Measurements from ENCODE around the gene RAET1G. TPM values are rescaled to one million over a fixed set of nuclear protein-coding genes. Genes with fewer than 3 reads are reported as not detected.

RAET1G gene
- total RNA-seq, 1 donor = 1.8 TPM

DNA sequence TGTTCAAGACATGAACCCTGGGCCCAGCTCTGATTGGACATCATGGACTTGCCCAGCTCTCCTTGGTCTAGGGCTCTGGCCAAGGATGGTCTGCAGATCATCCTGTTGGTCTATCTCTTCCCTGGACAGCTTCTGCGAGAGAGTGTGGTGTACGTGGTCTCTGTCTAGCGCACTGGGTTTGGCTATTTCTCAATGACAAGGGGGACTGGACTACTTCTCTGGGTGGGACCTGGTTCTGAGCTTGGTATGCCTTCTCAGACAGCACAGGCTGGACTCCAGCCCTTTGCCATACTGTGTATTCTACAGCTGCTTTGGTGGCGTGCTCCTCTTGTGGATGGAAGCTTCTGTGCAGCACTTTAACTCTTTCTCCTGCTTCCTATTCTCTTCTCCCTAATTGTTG, 16.5 kb downstream of the RAET1G start:
- no peak overlapping the region for H3K4me3 ChIP-seq (ENCODE audit: insufficient read depth, low read length)
- H3K79me2 ChIP-seq (ENCODE audit: insufficient read depth, low read length) = no peaks in the 10 kb centered on the region
- no peaks in the 10 kb centered on the region for H4K20me1 ChIP-seq (ENCODE audit: insufficient read depth, low read length)
- no peaks in the 10 kb centered on the region for H3K36me3 ChIP-seq (ENCODE audit: insufficient read depth, low read length)
- no peaks in the 10 kb centered on the region for H3K9me3 ChIP-seq (ENCODE audit: low read depth, low read length)
- peak; percentile 29 for DNase-seq (ENCODE audit: insufficient read length, low spot score, missing footprints)
- no peak overlapping the region for H3K4me2 ChIP-seq (ENCODE audit: insufficient read depth, low read length)
- no peak overlapping the region for H2AFZ ChIP-seq (ENCODE audit: low read length)
- no peaks in the 10 kb centered on the region for H3K4me1 ChIP-seq (ENCODE audit: insufficient read depth, low read length)
- no peak for TF ChIP-seq CTCF (IDR thresholded peaks at IDR 0.05; ENCODE audit: extremely low read depth, low read depth, low read length)
- no peaks in the 10 kb centered on the region for H3K27me3 ChIP-seq (ENCODE audit: insufficient read depth, low read length)
- no peak overlapping the region for H3K27ac ChIP-seq (ENCODE audit: low read depth, low read length)

GRCh38 chr6:149905911-149906371, 17.0 kb downstream of the RAET1G start:
- no peak overlapping the region for H3K4me3 ChIP-seq (ENCODE audit: insufficient read depth, low read length)
- H2AFZ ChIP-seq (ENCODE audit: low read length) = no peak overlapping the region
- H3K9me3 ChIP-seq (ENCODE audit: low read depth, low read length) = no peaks in the 10 kb centered on the region
- no peaks in the 10 kb centered on the region for H3K36me3 ChIP-seq (ENCODE audit: insufficient read depth, low read length)
- DNase-seq (ENCODE audit: insufficient read length, low spot score, missing footprints) = no peak
- no peak overlapping the region for H3K4me2 ChIP-seq (ENCODE audit: insufficient read depth, low read length)
- H3K79me2 ChIP-seq (ENCODE audit: insufficient read depth, low read length) = no peaks in the 10 kb centered on the region
- H4K20me1 ChIP-seq (ENCODE audit: insufficient read depth, low read length) = no peaks in the 10 kb centered on the region
- no peak overlapping the region for H3K27ac ChIP-seq (ENCODE audit: low read depth, low read length)
- no peaks in the 10 kb centered on the region for H3K4me1 ChIP-seq (ENCODE audit: insufficient read depth, low read length)
- no peak for TF ChIP-seq CTCF (IDR thresholded peaks at IDR 0.05; ENCODE audit: extremely low read depth, low read depth, low read length)
- H3K27me3 ChIP-seq (ENCODE audit: insufficient read depth, low read length) = no peaks in the 10 kb centered on the region

GRCh38 chr6:149905371-149905910, 17.5 kb downstream of the RAET1G start:
- Histone ChIP-seq H3K4me3 (ENCODE audit: insufficient read depth, low read length) (no peak overlapping the region), H3K4me2 (ENCODE audit: insufficient read depth, low read length) (no peak overlapping the region), H2AFZ (ENCODE audit: low read length) (no peak overlapping the region), H4K20me1 (ENCODE audit: insufficient read depth, low read length) (no peaks in the 10 kb centered on the region), H3K27me3 (ENCODE audit: insufficient read depth, low read length) (no peaks in the 10 kb centered on the region), H3K4me1 (ENCODE audit: insufficient read depth, low read length) (no peaks in the 10 kb centered on the region), H3K79me2 (ENCODE audit: insufficient read depth, low read length) (no peaks in the 10 kb centered on the region), H3K9me3 (ENCODE audit: low read depth, low read length) (no peaks in the 10 kb centered on the region), H3K36me3 (ENCODE audit: insufficient read depth, low read length) (no peaks in the 10 kb centered on the region), H3K27ac (ENCODE audit: low read depth, low read length) (no peak overlapping the region)
- no peak for TF ChIP-seq CTCF (IDR thresholded peaks at IDR 0.05; ENCODE audit: extremely low read depth, low read depth, low read length)
- DNase-seq (ENCODE audit: insufficient read length, low spot score, missing footprints) = no peak

DNA sequence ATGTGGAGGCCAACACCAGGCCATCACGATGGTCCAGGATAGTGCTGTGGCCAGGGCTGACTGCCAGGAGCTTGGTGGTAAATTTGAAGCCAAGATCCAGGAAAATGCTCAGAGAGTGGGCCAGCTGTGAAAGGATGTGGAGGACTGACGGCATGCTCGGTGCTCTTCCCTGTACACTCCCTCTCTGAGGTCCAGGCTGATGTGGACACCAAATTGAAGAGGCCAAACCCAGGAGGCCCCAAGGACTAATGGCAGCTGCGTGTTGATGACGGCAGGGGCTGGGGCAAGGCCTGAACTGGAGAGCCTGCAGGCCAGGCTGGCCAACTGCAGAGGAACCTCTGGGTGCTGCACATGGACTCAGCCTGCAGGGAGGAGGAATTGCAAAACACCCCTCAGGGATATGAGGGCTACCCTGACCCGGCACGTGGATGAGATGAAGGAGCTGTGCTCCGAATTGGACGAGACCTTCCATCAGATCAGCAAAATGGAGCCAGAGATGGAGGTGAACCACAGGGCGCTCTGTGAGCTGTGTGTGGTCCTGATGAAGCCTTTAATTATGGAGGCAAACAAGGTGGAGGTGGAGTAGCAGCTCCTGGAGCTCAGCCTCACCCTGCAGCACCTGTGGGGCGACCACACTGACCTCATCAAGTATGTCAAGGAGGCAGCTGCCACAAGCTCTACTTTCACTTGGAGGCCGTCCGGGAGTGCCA, 18.1 kb downstream of the RAET1G start:
- Histone ChIP-seq H3K4me1 (ENCODE audit: insufficient read depth, low read length) (no peaks in the 10 kb centered on the region), H3K27ac (ENCODE audit: low read depth, low read length) (no peak overlapping the region), H3K4me3 (ENCODE audit: insufficient read depth, low read length) (no peak overlapping the region), H3K36me3 (ENCODE audit: insufficient read depth, low read length) (no peaks in the 10 kb centered on the region), H3K79me2 (ENCODE audit: insufficient read depth, low read length) (no peaks in the 10 kb centered on the region), H3K27me3 (ENCODE audit: insufficient read depth, low read length) (no peaks in the 10 kb centered on the region), H4K20me1 (ENCODE audit: insufficient read depth, low read length) (no peaks in the 10 kb centered on the region), H3K9me3 (ENCODE audit: low read depth, low read length) (no peaks in the 10 kb centered on the region), H3K4me2 (ENCODE audit: insufficient read depth, low read length) (no peak overlapping the region), H2AFZ (ENCODE audit: low read length) (no peak overlapping the region)
- DNase-seq (ENCODE audit: insufficient read length, low spot score, missing footprints) = no peak
- no peak for TF ChIP-seq CTCF (IDR thresholded peaks at IDR 0.05; ENCODE audit: extremely low read depth, low read depth, low read length)

Data from osteoblast (primary cell).